ENCODE data around the gene PAX8. TPM values are rescaled to one million over a fixed set of nuclear protein-coding genes. Genes with fewer than 3 reads are reported as not detected.

The PAX8 gene
- total and polyA plus RNA-seq, 2 experiments from 2014 or later: 5.8 to 13.1 TPM

DNA sequence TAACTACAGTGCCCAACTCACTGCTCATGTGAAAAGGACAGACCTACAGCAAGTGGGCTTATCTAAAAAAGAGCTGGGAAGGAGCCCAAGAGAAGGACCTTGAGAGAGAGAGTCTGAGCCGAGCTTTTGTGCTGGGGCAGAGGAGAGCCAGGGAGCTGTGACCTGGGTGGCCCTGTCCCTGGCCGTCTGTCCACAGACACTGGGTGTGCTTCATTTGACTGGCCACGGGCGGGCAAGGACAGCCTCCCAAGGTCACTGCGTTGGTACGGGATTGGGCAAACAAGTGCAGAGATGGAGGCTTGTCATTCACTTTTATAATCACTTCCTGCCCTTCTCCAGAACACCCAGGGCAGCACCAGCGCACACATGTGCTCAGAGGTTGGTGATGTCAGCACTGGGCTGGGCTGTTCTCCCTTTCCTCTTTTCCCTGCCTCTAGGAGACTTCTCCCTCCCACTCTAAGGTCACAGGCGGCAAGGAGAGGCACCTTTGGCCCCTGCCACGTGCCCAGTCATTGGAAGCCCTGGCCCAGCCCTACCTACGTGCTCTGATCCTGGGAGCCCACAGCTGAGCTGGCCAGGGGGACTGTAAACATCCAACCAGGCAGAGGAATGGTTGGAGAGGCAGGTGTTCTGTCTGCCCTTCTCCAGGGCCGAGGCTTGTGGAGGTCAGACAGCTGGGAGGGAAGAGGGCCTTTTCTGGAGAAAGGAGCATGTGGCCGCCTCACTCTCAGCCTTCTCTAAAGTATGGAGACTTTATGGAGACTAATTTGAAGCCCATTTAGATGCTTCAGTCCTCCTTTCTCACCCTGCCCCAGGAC, 111.4 kb downstream of the PAX8 start:
- Histone ChIP-seq H3K9ac (no peak overlapping the region), H3K27ac (no peak overlapping the region), H2AFZ (no peak overlapping the region), H3K9me3 (ENCODE audit: low read depth) (no peaks in the 10 kb centered on the region), H3K9me2 (ENCODE audit: insufficient read depth) (no peaks in the 10 kb centered on the region), H3K27me3 (replicated peaks; ENCODE audit: insufficient read depth) (no peaks in the 10 kb centered on the region), H3K4me3 (no peak overlapping the region), H4K20me1 (ENCODE audit: insufficient read depth) (no peaks in the 10 kb centered on the region), H3K4me2 (ENCODE audit: unreplicated experiment) (no peak overlapping the region), H3F3A (ENCODE audit: insufficient read depth) (no peaks in the 10 kb centered on the region), H3K4me1 (ENCODE audit: insufficient read depth) (no peaks in the 10 kb centered on the region), H3K36me3 (ENCODE audit: low read depth) (no peaks in the 10 kb centered on the region), H3K79me2 (ENCODE audit: insufficient read depth) (no peaks in the 10 kb centered on the region)
- in situ Hi-C loops (cut with MboI): no loop called here
- peak; percentile 28 for DNase-seq
- WGBS, 2 experiments (ENCODE audit: low coverage in 1 of 2, low lambda C conversion rate in 2 of 2, missing lambda C conversion rate in 2 of 2): 59 to 63% methylated on average over 12 of the region's 12 CpGs
- TF ChIP-seq EZH2 (IDR thresholded peaks at IDR 0.05; ENCODE audit: insufficient read depth, poor library complexity, severe bottlenecking): no peak
- no peak for TF ChIP-seq EZH2phosphoT487 (IDR thresholded peaks at IDR 0.05; ENCODE audit: insufficient read depth, low read depth)

DNA sequence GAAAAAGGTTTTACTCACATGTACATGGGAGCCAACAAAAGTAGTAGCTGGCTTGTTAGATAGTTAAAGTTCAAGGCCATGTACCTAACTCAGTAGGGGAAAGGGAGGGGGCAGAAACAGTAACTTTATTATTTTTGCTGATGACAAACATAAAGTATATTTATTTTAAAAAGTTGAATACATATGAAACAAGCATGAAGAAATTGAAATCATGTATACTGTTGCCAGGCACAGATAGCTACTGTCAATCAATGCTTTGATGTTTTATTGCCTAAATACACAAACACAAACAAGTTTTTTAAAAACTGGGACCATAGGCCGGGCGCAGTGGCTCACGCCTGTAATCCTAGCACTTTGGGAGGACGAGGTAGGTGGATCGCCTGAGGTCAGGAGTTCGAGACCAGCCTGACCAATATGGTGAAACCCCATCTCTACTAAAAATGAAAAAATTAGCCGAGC, 112.5 kb downstream of the PAX8 start:
- Histone ChIP-seq H3K9me2 (ENCODE audit: insufficient read depth) (no peaks in the 10 kb centered on the region), H3K27me3 (replicated peaks; ENCODE audit: insufficient read depth) (no peaks in the 10 kb centered on the region), H3F3A (ENCODE audit: insufficient read depth) (no peaks in the 10 kb centered on the region), H3K9ac (no peak overlapping the region), H3K4me1 (ENCODE audit: insufficient read depth) (no peaks in the 10 kb centered on the region), H3K9me3 (ENCODE audit: low read depth) (no peaks in the 10 kb centered on the region), H3K36me3 (ENCODE audit: low read depth) (no peaks in the 10 kb centered on the region), H3K27ac (no peak overlapping the region), H4K20me1 (ENCODE audit: insufficient read depth) (no peaks in the 10 kb centered on the region), H3K4me3 (no peak overlapping the region), H3K4me2 (ENCODE audit: unreplicated experiment) (no peak overlapping the region), H3K79me2 (ENCODE audit: insufficient read depth) (no peaks in the 10 kb centered on the region), H2AFZ (no peak overlapping the region)
- no peak for DNase-seq
- no peak for TF ChIP-seq EZH2 (IDR thresholded peaks at IDR 0.05; ENCODE audit: insufficient read depth, poor library complexity, severe bottlenecking)
- in situ Hi-C loops (cut with MboI): no loop called here
- 97 to 98% methylated on average over 7 of the region's 7 CpGs for WGBS, 2 experiments (ENCODE audit: low coverage in 1 of 2, low lambda C conversion rate in 2 of 2, missing lambda C conversion rate in 2 of 2)

Other genes starting within 250 kb of the PAX8 start
- gene IL36B, start 226.1 kb downstream of the PAX8 start, total RNA-seq (2014; rRNA removed; shearing (Covaris generic)): not detected in 2 replicates
- not detected in 2 replicates for gene IL36B, start 226.1 kb downstream of the PAX8 start, polyA plus RNA-seq (2016; fragmentation: Nextera tagmentation; extraction: Ambion mirVana)
- not detected in 2 replicates for gene IL36RN, start 219.7 kb downstream of the PAX8 start, total RNA-seq (2014; rRNA removed; shearing (Covaris generic))
- gene IL36RN, start 219.7 kb downstream of the PAX8 start, polyA plus RNA-seq (2016; fragmentation: Nextera tagmentation; extraction: Ambion mirVana): not detected in 2 replicates
- gene IL1F10, start 211.0 kb downstream of the PAX8 start, total RNA-seq (2014; rRNA removed; shearing (Covaris generic)): not detected in 2 replicates
- gene IL1F10, start 211.0 kb downstream of the PAX8 start, polyA plus RNA-seq (2016; fragmentation: Nextera tagmentation; extraction: Ambion mirVana): not detected in 2 replicates
- gene IL1RN, start 151.3 kb downstream of the PAX8 start, total RNA-seq (2014; rRNA removed; shearing (Covaris generic)): 2.4 TPM in 1 of 2 replicates, not detected in the other
- gene IL1RN, start 151.3 kb downstream of the PAX8 start, polyA plus RNA-seq (2016; fragmentation: Nextera tagmentation; extraction: Ambion mirVana): 0.14 TPM in 1 of 2 replicates, not detected in the other
- gene PSD4, start 105.0 kb downstream of the PAX8 start, total RNA-seq (2014; rRNA removed; shearing (Covaris generic)): 2.8 and 6.1 TPM in 2 replicates
- gene PSD4, start 105.0 kb downstream of the PAX8 start, polyA plus RNA-seq (2016; fragmentation: Nextera tagmentation; extraction: Ambion mirVana): 0.63 and 1.1 TPM in 2 replicates
- 22.1 and 37.8 TPM in 2 replicates for gene ZNG1B, start 158.8 kb upstream of the PAX8 start, total RNA-seq (2014; rRNA removed; shearing (Covaris generic))
- gene ZNG1B, start 158.8 kb upstream of the PAX8 start, polyA plus RNA-seq (2016; fragmentation: Nextera tagmentation; extraction: Ambion mirVana): 69.2 and 73.5 TPM in 2 replicates
- gene FOXD4L1, start 219.7 kb upstream of the PAX8 start, total RNA-seq (2014; rRNA removed; shearing (Covaris generic)): not detected in 2 replicates
- not detected in 2 replicates for gene FOXD4L1, start 219.7 kb upstream of the PAX8 start, polyA plus RNA-seq (2016; fragmentation: Nextera tagmentation; extraction: Ambion mirVana)

All from GM23248 (cell line).